HL-60 (cell line): ENCODE measurements around the gene PLSCR3.

Experiments
- POLR2AphosphoS5 ChIP-seq: IDR thresholded peaks from 2 replicates; pipeline ENCODE4 v1.6.1; 2012; ENCODE audit warnings: low read depth
- TF ChIP-seq, protein P1 (sequence below): IDR thresholded peaks from one replicate; pipeline ENCODE4 v1.5.1; 2011; ENCODE audit warnings: low read length, control low read depth, inconsistent platforms; ENCODE audit not compliant: insufficient read depth

DNA sequence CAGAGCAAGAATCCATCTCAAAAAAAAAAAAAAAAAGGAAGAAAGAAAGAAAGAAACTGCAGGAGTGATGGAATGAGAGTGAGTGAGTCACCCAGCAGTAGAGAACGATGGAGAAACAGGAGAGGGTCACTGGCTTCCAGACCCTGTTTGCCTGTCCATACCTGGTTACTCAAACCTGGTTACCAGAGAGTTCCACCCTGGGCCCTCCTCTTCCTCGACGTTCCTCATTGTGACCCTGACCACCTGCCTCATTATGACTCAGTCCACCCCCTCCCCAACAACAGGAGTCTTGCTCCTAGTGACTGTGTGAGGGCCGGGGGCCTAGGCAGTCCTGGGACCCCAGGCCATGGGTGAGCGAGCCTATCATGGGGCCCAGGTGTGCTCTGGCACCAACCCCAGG, 34.2 kb upstream of the PLSCR3 start, which contains the start of gene SPEM3:
- TF ChIP-seq, protein P1, sequence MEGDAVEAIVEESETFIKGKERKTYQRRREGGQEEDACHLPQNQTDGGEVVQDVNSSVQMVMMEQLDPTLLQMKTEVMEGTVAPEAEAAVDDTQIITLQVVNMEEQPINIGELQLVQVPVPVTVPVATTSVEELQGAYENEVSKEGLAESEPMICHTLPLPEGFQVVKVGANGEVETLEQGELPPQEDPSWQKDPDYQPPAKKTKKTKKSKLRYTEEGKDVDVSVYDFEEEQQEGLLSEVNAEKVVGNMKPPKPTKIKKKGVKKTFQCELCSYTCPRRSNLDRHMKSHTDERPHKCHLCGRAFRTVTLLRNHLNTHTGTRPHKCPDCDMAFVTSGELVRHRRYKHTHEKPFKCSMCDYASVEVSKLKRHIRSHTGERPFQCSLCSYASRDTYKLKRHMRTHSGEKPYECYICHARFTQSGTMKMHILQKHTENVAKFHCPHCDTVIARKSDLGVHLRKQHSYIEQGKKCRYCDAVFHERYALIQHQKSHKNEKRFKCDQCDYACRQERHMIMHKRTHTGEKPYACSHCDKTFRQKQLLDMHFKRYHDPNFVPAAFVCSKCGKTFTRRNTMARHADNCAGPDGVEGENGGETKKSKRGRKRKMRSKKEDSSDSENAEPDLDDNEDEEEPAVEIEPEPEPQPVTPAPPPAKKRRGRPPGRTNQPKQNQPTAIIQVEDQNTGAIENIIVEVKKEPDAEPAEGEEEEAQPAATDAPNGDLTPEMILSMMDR, result no peak
- no peak for TF ChIP-seq POLR2AphosphoS5
